ENCODE results near the gene KBTBD2.
"Not testable (repeated sequence)": the region's sequence is repeated elsewhere in the genome, so short reads cannot be mapped to it uniquely, and the experiment has no call there.

The KBTBD2 gene

DNA sequence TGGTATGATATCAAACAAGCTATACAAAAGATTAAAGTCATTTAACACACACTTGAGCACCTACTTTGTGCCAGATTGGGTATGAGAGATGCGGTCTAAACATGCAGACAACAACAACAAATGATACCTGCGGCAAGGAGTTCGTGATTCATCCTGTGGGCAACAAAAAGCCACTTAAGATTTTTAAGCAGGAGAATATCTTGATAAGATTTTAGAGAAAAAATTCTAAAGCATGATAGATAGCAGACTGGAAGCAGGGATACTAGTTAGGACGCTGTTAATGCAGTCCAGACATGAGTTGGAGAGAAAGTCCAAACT lies 1.6 kb upstream of the KBTBD2 start:
- no peak for DNase-seq (ENCODE audit: low spot score)

DNA sequence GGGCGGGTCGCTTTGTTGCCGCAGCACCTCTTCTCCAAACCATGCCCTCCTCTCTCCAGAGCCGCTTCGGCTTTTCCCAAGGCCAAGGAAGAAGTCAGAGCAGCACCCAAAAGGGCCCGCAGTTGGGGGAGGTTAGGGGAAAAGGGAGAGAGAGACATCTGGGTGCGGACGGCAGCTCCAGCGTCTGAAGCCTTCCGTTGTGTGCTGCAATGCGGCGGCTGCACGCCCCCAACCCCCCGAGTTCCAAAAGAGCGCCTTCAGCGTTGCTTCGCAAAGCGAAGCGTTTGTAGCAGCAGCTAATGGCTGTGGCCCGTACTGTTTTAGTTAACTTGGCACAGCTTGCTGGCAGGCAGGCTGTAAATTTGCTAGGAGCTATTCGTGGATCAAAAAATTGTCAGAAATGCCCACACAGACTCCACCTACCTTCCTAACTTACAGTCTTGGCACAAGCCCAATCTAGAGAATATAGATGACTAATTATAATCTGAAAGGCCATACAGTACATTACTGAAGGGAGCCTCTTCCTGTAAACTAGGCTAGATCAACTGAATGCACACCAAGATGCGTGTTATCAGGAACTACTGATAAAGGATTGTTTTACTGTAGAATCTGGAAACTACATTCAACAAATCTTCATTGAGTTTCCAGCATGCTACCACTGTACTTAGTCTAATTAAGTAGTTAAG lies 1.1 kb upstream of the KBTBD2 start:
- peak; percentile 86 for DNase-seq (ENCODE audit: low spot score)

DNA sequence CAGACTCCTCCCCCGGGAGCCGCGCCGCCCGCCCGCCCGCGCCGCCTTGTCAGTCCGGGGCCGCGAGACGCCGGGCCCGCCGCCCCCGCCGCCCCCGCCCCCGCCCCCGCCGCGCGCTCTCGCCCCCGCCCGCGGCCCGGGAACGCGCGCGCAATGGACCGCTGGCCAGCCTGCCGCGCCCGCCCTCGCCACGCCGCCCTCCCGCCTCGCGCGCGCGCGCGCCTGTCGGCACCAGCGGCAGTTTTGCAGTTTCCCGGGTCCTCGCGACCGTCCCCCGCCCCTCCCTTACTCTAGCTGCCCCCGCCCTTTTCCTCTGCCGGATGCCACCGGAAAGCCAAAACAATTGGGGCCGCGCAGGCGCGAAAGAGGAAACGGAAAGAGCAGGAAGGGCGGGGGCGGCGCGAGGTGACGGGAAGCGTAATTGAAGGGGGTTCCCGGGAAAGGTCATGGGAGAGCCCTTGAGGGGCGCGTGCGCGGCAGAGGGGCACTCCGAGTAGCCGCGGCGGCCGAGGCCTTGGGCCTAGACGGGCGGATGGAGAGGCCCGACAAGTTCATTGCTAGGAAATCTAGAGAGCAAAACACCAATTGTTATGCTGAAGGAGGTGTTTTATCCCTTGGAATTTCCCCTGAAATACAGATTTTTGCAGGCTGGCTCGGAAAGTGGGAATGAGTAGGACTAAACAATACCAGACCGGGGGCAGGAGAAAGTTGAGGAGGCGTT lies 400 bp upstream of the KBTBD2 start:
- DNase-seq (ENCODE audit: low spot score): peak; percentile 85

DNA sequence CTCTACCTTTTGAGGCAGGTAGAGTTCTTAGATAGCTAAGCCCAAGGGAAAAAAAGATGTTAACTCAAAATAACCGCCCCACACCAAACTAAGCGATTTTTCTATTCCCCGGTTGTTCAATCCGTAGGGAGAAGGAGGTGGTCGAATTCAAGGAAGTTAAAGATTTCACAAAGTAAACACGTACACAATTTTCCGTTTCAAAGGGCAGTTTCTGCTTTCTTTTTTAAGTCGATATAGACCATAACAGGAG lies 842 bp downstream of the KBTBD2 start:
- no peak for DNase-seq (ENCODE audit: low spot score)

DNA sequence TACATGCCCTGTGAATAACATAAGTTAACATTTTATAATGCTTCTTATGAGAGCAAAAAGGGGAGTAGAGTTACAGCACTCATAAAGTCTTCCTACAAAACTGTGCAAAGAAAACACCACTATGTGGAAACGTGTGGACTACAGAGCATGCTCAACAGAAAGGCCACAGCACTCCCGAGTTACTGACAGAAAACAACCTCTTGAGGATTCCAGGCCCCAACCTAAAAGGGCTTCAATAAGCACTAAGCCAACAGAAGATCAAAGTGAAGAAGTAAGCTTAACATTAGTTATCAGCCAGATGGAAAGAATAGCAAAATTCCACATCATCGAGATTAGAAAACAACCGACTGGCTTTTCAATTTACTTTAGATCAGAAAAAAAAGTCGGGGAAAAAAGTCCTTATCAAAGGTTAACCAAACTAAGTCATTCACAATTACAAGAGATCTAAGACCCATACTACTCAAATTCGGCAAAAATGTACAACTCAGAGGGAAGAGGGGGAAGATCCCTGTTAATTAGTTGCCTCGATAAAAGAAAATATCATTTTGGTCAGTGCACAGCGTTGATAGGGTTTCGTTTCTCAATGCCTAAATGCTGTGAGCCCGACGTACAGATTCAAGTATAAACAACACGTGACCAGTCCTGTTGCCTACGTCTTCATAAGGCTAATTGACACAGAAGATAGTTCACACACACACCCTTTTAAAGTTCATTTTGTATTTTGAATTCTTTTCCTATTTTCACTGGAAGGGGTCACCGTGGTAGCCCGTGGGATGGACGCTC lies 1.4 kb downstream of the KBTBD2 start:
- peak; percentile 86 for DNase-seq (ENCODE audit: low spot score)

DNA sequence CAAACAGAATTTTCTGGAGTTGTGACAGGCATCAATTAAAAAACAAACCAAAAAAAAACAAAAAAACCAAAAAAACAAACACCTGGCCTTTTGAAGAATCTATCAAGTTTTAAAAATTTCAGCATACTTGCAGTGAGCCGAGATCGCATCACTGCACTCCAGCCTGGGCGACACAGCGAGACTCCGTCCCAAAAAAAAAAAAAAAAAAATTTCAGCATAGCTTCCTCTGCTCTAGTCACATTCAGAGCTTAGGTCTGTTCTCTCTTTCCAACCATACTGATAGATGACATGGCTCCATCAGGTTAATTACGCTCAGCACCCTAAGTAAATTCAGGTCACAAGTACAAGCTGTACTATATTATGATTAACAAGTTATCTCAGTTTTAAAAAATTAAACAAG lies 3.1 kb downstream of the KBTBD2 start:
- DNase-seq (ENCODE audit: low spot score): no peak

DNA sequence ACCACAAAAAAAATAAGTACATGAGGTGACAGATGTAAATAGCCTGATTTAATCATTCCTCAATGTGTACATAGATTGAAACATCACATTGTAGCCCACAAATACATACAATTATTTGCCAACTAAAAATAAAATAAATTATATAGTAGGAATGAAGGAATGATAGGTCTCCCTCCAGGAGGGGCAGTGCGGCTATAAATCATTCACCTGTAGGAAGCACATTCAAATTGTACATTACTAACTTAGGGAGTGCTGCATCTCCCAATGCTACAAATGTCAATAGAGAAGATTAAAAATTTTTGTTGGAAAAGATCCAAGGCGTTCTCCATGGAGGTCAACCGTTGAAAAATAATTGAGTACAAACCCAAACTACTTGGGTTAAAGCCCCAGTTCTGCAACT lies 4.2 kb downstream of the KBTBD2 start:
- DNase-seq (ENCODE audit: low spot score): no peak

DNA sequence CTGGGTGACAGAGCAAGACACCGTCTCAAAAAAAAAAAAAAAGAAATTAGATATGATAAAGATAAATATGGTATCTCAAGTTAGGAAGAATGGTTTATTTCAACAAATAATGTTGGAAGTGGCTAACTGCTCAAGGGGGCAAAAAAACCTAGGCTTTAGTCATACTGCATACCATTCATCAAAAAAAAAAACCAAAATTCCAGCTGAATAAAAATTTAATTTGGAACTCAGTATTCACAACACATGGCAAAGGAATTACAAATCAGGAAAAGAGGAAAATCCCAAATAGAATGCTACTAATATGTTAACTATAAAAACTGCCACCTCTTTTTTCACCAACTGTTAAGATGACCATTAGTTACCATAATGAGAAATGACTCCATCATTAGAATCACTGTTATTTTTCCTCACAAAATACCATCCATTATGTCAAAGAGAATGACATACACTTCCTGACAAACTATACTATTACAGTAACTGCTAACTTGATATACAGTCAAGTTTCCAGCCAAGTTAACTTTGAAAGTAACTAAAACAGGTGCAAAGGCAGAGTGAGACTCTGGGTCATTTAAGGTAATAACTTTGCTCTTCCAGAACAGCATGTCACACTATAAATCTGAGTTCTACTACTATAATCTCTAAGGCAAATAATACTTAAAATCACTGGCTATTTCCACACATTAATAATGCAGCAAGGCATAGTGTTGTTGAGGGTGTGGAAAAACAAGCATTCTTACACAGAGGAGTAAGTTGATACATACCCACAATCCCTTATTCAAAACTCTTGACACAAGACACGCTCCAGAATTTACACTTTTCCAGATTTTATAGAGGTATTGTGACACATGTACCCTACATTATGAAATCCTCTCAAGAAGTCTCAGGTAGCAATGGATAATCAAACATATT lies 10.2 kb downstream of the KBTBD2 start:
- DNase-seq (ENCODE audit: low spot score): no peak

- peak; percentile 58 for DNase-seq (ENCODE audit: low spot score)
Measured at GRCh38 chr7:32879460-32879859, 12.1 kb downstream of the KBTBD2 start.

DNA sequence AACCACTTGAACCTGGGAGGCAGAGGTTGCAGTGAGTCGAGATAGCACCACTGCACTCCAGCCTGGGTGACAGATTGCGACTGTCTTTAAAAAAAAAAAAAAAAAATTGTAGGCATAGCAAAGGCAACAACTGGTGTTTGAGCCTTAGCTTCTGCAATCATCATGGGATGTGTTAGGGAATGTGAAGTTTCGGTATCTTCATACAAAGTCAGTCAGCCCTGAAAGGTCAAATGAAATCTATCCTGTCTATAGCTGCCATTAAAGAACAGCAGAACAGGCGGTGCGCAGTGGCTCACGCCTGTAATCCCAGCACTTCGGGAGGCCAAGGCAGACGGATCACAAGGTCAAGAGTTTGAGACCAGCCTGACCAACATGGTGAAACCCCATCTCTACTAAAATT lies 13.5 kb downstream of the KBTBD2 start:
- not testable (repeated sequence) for DNase-seq (ENCODE audit: low spot score)

DNA sequence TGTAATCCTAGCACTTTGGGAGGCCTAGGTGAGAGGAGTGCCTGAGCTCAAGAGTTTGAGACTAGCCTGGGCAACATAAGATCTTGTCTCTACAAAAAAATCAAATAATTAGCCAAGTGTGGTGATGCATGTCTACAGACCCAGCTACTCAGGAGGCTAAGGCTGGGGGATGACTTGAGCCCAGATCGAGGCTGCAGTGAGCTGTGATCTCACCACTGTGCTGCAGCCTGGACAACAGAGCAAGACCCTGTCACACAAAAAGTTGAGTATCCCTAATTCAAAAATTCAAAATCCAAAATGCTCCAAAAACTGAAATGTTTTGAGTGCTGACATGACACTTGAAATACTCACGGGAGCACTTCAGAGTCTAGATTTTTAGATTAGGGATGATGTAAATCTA lies 19.1 kb downstream of the KBTBD2 start:
- DNase-seq (ENCODE audit: low spot score): no peak

GRCh38 chr7:32871624-32872371 lies 19.8 kb downstream of the KBTBD2 start:
- no peak for DNase-seq (ENCODE audit: low spot score)

DNA sequence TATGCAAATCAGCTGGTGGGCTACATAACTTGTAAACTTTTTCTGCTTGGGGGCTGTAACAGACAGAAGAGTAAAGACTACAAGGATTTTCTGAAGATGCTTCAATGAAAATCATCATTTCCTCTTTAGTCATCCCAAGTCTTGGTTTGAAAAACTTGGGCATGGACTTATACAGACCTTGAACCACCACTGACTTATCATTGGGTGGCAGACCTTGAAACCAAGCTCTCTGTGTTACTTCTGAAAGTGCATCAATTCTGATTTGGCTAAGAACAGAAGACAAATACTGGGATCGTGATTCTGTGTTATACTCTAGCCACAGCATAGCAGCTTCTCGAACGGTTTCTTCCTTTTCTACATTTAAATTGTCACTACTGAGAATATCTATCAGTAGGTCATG lies 21.3 kb downstream of the KBTBD2 start:
- no peak for DNase-seq (ENCODE audit: low spot score)

- DNase-seq (ENCODE audit: low spot score): no peak
Measured at GRCh38 chr7:32869716-32870115, 21.8 kb downstream of the KBTBD2 start.

- DNase-seq (ENCODE audit: low spot score): no peak
Measured at GRCh38 chr7:32868116-32868515, 23.4 kb downstream of the KBTBD2 start.

GRCh38 chr7:32865448-32866030 lies 26.0 kb downstream of the KBTBD2 start:
- DNase-seq (ENCODE audit: low spot score): no peak

DNA sequence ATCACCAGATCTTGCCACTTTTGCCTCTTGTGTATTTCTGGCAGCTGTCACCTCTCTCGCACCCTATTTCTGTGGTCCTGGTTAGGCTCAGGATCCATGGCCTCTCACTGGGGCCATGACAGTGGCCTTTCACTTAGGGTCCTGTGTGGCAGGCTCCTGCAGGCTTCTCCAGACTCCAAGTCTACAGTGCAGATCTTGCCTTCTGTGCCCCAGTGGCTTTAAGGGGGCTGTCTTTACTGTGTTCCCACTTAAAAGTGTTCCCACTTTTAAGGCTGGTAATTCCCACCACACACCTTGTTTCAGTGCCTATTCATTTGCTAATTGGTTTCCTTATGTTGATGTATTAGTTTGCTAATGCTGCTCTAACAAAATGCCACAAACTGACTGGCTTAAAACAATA lies 27.7 kb downstream of the KBTBD2 start:
- DNase-seq (ENCODE audit: low spot score): not testable (repeated sequence)

DNA sequence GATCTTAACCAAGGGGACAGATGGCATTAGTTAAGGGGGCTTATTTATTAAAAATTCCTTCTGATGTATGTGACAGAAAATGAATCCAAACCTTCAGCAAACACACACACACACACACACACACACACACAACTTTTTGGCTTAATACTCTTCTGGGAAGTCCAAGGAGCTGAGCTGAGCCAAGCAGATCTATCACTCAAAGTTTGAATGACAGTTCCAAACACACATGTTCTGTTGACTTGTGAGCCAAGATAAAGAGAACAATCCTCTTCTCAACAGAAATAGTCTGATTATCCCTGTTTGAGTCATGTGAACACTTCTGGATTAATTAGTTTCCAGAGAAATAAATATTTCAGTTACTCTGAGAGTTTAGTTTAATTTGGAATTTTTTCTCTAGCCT lies 31.5 kb downstream of the KBTBD2 start:
- DNase-seq (ENCODE audit: low spot score): no peak

DNA sequence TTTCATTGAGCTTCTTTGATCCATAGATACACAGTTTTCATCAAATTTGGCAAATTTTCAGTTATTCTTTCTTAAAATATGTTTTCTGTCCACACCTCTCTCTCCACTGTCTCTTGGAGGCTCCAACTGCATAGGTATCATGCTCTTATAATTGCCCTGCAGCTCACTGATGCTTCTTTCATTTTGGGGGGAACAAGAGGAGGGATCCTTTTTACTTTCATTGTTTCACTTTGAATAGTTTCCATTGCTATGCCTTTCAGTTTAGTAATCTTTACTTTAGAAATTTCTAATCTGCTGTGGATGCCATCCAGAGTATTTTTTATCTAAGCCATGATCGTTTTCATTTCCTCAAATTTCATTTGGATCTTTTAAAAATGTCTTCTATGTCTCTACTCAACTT lies 32.9 kb downstream of the KBTBD2 start:
- DNase-seq (ENCODE audit: low spot score): no peak

GRCh38 chr7:32857063-32857462 lies 34.5 kb downstream of the KBTBD2 start:
- not testable (repeated sequence) for DNase-seq (ENCODE audit: low spot score)
